Loucy (cell line): ENCODE data around the gene RNASEL.

Source experiments
- EZH2phosphoT487 ChIP-seq: fragments of 200-600 bp; IDR thresholded peaks from 2 replicates; pipeline ENCODE4 v1.6.1; 2018; ENCODE audit warnings: antibody characterized with exemption, mild to moderate bottlenecking, moderate library complexity, borderline replicate concordance
- TF ChIP-seq, protein P1 (sequence below): fragments of 200-600 bp; sonication (generic); conservative IDR thresholded peaks from 2 replicates; pipeline ENCODE4 v1.5.1; 2014; ENCODE audit warnings: mild to moderate bottlenecking, antibody characterized with exemption, low read length

DNA sequence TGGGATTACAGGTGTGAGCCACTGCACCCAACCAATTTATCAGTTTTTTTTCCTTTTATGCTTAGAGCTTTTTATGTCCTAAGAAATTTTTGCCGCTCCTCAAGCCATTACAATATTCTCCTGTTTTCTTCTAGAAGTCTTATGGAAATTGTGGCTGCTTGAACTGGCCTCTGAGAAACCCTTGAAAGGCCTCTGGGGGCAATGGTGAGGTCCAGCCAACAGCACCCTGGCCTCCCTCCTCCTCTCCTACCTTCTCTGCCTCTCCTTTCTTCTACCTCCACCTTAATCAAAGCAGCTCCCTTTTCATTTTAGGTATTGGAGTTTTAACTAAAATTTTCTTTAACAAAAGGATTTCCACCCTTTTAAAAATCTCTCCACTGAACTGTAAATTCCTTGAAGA is 39.6 kb upstream of the RNASEL start:
- TF ChIP-seq, protein P1, sequence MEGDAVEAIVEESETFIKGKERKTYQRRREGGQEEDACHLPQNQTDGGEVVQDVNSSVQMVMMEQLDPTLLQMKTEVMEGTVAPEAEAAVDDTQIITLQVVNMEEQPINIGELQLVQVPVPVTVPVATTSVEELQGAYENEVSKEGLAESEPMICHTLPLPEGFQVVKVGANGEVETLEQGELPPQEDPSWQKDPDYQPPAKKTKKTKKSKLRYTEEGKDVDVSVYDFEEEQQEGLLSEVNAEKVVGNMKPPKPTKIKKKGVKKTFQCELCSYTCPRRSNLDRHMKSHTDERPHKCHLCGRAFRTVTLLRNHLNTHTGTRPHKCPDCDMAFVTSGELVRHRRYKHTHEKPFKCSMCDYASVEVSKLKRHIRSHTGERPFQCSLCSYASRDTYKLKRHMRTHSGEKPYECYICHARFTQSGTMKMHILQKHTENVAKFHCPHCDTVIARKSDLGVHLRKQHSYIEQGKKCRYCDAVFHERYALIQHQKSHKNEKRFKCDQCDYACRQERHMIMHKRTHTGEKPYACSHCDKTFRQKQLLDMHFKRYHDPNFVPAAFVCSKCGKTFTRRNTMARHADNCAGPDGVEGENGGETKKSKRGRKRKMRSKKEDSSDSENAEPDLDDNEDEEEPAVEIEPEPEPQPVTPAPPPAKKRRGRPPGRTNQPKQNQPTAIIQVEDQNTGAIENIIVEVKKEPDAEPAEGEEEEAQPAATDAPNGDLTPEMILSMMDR, result no peak; the same call in 1 of the 2 replicates
- TF ChIP-seq EZH2phosphoT487, result no peak
